Coronary artery (tissue), 2 donors: Measurements from ENCODE around the gene ATP13A3.

ENCODE experiments used
- DNase-seq: peaks from one replicate; pipeline ENCODE4 v3.0.0-alpha.2; 2017; ENCODE audit warnings: low spot score
- H3K27ac ChIP-seq, 2 donors: fragments of 200-600 bp; sonication (generic); one replicate each; pipeline ENCODE4 v1.5.1; 2016 to 2019
- H3K4me3 ChIP-seq: fragments of 200-600 bp; sonication (generic); 2 replicates; pipeline ENCODE4 v1.5.1; 2016; ENCODE audit warnings: mild to moderate bottlenecking, moderate library complexity
- CTCF ChIP-seq: fragments of 200-600 bp; sonication (generic); IDR thresholded peaks from one replicate; pipeline ENCODE4 v1.5.1; 2019; ENCODE audit warnings: antibody characterized with exemption

ATP13A3 gene

GRCh38 chr3:194424373-194424772, 62.4 kb downstream of the ATP13A3 start:
- TF ChIP-seq CTCF = no peak
- H3K27ac ChIP-seq = no peak overlapping the region
- no peak overlapping the region for H3K4me3 ChIP-seq
- DNase-seq = no peak

- no peak for DNase-seq
- TF ChIP-seq CTCF = no peak
- H3K27ac ChIP-seq = no peak overlapping the region
- H3K4me3 ChIP-seq = no peak overlapping the region
These were observed 63.5 kb downstream of the ATP13A3 start for GRCh38 chr3:194423317-194423716.

- DNase-seq = no peak
- H3K4me3 ChIP-seq = no peak overlapping the region
- H3K27ac ChIP-seq = no peak overlapping the region
- no peak for TF ChIP-seq CTCF
These were observed 64.6 kb downstream of the ATP13A3 start for GRCh38 chr3:194422188-194422587.

GRCh38 chr3:194418671-194419070, 68.1 kb downstream of the ATP13A3 start:
- no peak overlapping the region for H3K4me3 ChIP-seq
- no peak for TF ChIP-seq CTCF
- no peak overlapping the region for H3K27ac ChIP-seq
- no peak for DNase-seq

GRCh38 chr3:194407423-194407822, 79.4 kb downstream of the ATP13A3 start:
- Histone ChIP-seq H3K27ac (no peak overlapping the region), H3K4me3 (no peak overlapping the region)
- DNase-seq = no peak
- no peak for TF ChIP-seq CTCF

- DNase-seq = no peak
- no peak for TF ChIP-seq CTCF
- Histone ChIP-seq H3K27ac (no peak overlapping the region), H3K4me3 (no peak overlapping the region)
These were observed 81.0 kb downstream of the ATP13A3 start for GRCh38 chr3:194405766-194406165.

GRCh38 chr3:194404365-194405140, 82.2 kb downstream of the ATP13A3 start:
- peak; percentile 58 for TF ChIP-seq CTCF

More at GRCh38 chr3:194404365-194405140, 82.2 kb downstream of the ATP13A3 start:
- H3K4me3 ChIP-seq = no peak overlapping the region
- no peak for DNase-seq
- H3K27ac ChIP-seq = no peak overlapping the region
